Liver (tissue), 9 donors: Measurements from ENCODE around the gene BCAN. TPM values are rescaled to one million over a fixed set of nuclear protein-coding genes. Genes with fewer than 3 reads are reported as not detected.
A peak's percentile ranks its signal among the peaks of the same experiment; 100 is the strongest.

Experiments
- DNase-seq: peaks from one replicate; pipeline ENCODE4 v3.0.0-alpha.2; 2017; ENCODE audit warnings: low spot score
- H3K27ac ChIP-seq, 2 donors: one replicate each; pipeline ENCODE4 v1.7.0; 2013; ENCODE audit warnings: inconsistent platforms in 2 of 2, low read length in 2 of 2, control low read depth in 1 of 2, low read depth in 1 of 2, mild to moderate bottlenecking in 1 of 2
- H3K27me3 ChIP-seq, 4 donors: one replicate each; pipeline versions ENCODE4 v1.6.1 to v1.7.0; 2013; ENCODE audit warnings: low read length in 3 of 4, inconsistent platforms in 1 of 4, mild to moderate bottlenecking in 1 of 4, moderate library complexity in 1 of 4; ENCODE audit not compliant: control insufficient read depth in 4 of 4, insufficient read depth in 4 of 4
- H3K36me3 ChIP-seq, 4 donors: one replicate each; pipeline versions ENCODE4 v1.6.1 to v1.7.0; 2013; ENCODE audit warnings: low read length in 3 of 4, mild to moderate bottlenecking in 3 of 4, low read depth in 1 of 4, moderate library complexity in 1 of 4; ENCODE audit not compliant: control insufficient read depth in 4 of 4, insufficient read depth in 3 of 4
- H3K4me1 ChIP-seq, 4 donors: one replicate each; pipeline versions ENCODE4 v1.6.1 to v1.7.0; 2013; ENCODE audit warnings: low read length in 3 of 4, mild to moderate bottlenecking in 3 of 4, moderate library complexity in 1 of 4; ENCODE audit not compliant: control insufficient read depth in 4 of 4, insufficient read depth in 4 of 4
- H3K4me3 ChIP-seq, 3 donors: one replicate each; pipeline versions ENCODE4 v1.6.1 to v1.7.0; 2013; ENCODE audit warnings: low read length in 3 of 3, control low read depth in 1 of 3, low read depth in 1 of 3, mild to moderate bottlenecking in 1 of 3
- H3K9ac ChIP-seq, 2 donors: one replicate each; pipeline ENCODE4 v1.7.0; 2013; ENCODE audit warnings: low read length in 2 of 2, mild to moderate bottlenecking in 2 of 2, moderate library complexity in 2 of 2, control low read depth in 1 of 2, low read depth in 1 of 2
- H3K9me3 ChIP-seq, 4 donors: one replicate each; pipeline versions ENCODE4 v1.6.1 to v1.7.0; 2013; ENCODE audit warnings: low read length in 3 of 4; ENCODE audit not compliant: control insufficient read depth in 4 of 4
- ATF3 ChIP-seq: IDR thresholded peaks from 2 replicates; pipeline ENCODE4 v1.6.1; 2016; ENCODE audit warnings: antibody characterized with exemption
- CTCF ChIP-seq: fragments of 150-350 bp; IDR thresholded peaks from 2 replicates; pipeline ENCODE4 v1.5.1; 2017; ENCODE audit warnings: improper control_type of control experiment, low read depth, low read length; ENCODE audit not compliant: missing input control
- FOXA2 ChIP-seq: IDR thresholded peaks from 2 replicates; pipeline ENCODE4 v1.6.1; 2016; ENCODE audit warnings: antibody characterized with exemption
- GABPA ChIP-seq, 2 donors: IDR thresholded peaks in 1 of 2; conservative IDR thresholded peaks in 1 of 2; 2 replicates each; pipeline ENCODE4 v1.6.1; 2016; ENCODE audit warnings: antibody characterized with exemption in 2 of 2, mild to moderate bottlenecking in 1 of 2, moderate library complexity in 1 of 2
- HNF4A ChIP-seq, 2 donors: conservative IDR thresholded peaks; 2 replicates each; pipeline ENCODE4 v1.6.1; 2016; ENCODE audit warnings: antibody characterized with exemption in 2 of 2, mild to moderate bottlenecking in 2 of 2
- HNF4G ChIP-seq: IDR thresholded peaks from 2 replicates; pipeline ENCODE4 v1.6.1; 2016; ENCODE audit warnings: antibody characterized with exemption
- MAX ChIP-seq: IDR thresholded peaks from 2 replicates; pipeline ENCODE4 v1.6.1; 2016; ENCODE audit warnings: antibody characterized with exemption
- RAD21 ChIP-seq, 2 donors: IDR thresholded peaks; 2 replicates each; pipeline ENCODE4 v1.6.1; 2016; ENCODE audit warnings: antibody characterized with exemption in 2 of 2, mild to moderate bottlenecking in 2 of 2
- REST ChIP-seq: IDR thresholded peaks from 2 replicates; pipeline ENCODE4 v1.6.1; 2016; ENCODE audit warnings: antibody characterized with exemption, mild to moderate bottlenecking
- RXRA ChIP-seq, 2 donors: IDR thresholded peaks; 2 replicates each; pipeline ENCODE4 v1.6.1; 2017 to 2018; ENCODE audit warnings: antibody characterized with exemption in 2 of 2, mild to moderate bottlenecking in 1 of 2
- TAF1 ChIP-seq: conservative IDR thresholded peaks from 2 replicates; pipeline ENCODE4 v1.6.1; 2016; ENCODE audit warnings: antibody characterized with exemption, mild to moderate bottlenecking
- YY1 ChIP-seq: IDR thresholded peaks from 2 replicates; pipeline ENCODE4 v1.6.1; 2016; ENCODE audit warnings: antibody characterized with exemption, mild to moderate bottlenecking
- ZBTB33 ChIP-seq: IDR thresholded peaks from 2 replicates; pipeline ENCODE4 v1.6.1; 2016; ENCODE audit warnings: antibody characterized with exemption
- WGBS: extraction: QIAGEN DNeasy Blood & Tissue Kit; methylation state at CpG from one replicate; pipeline ENCODE4 v1.1.7; 2013; 5-methylcytosine and 5-hydroxymethylcytosine counted together
- polyA plus RNA-seq, 2 donors: library from polyadenylated mRNA; stranded (reverse) in 1 of 2; unstranded in 1 of 2; fragments of 200-250 nt in 1 of 2; fragments of >200 nt in 1 of 2; fragmentation: Nextera tagmentation in 1 of 2; extraction: Ambion mirVana in 1 of 2; gene quantifications; one replicate each; pipeline versions ENCODE4 v1.2.1 to v1.2.3, GENCODE V29; 2013 to 2015
- total RNA-seq, 2 donors: library from RNA; depleted of rRNA; stranded (reverse); fragments of >200 nt; gene quantifications; one replicate each; pipeline ENCODE4 v1.2.3, GENCODE V29; 2014
- donor health status: healthy.
- donor health status: healthy.
- donor health status: healthy.
- donor health status: healthy.
- donor health status: healthy.

The BCAN gene
- total and polyA plus RNA-seq, 4 donors: 0.02 TPM; not detected in 3

- Histone ChIP-seq H3K27ac (no peak within 1 kb of the TSS), H3K36me3 (no peaks in the 10 kb centered on the region), H3K9me3 (no peaks in the 10 kb centered on the region), H3K9ac (no peak within 1 kb of the TSS), H3K4me1 (peaks cover 11 to 19% (median 13%) of the 10 kb centered on the region in 4 donors), H3K4me3 (peak within 1 kb of the TSS in 1 of 3 donors; percentile 15), H3K27me3 (peaks cover 0 to 10% (median 7%) of the 10 kb centered on the region in 4 donors)
- no peak for DNase-seq
- TF ChIP-seq REST (no peak), YY1 (no peak), ATF3 (no peak), FOXA2 (no peak), HNF4A (conservative IDR thresholded peaks at IDR 0.05) (no peak), RAD21 (IDR thresholded peaks at IDR 0.05) (no peak), GABPA (IDR thresholded peaks at IDR 0.05 in 1 of 2, conservative IDR thresholded peaks at IDR 0.05 in 1 of 2) (no peak), HNF4G (no peak), CTCF (no peak), ZBTB33 (no peak), MAX (no peak), TAF1 (no peak), RXRA (IDR thresholded peaks at IDR 0.05) (no peak)
- WGBS: 4% methylated on average over 42 of the region's 42 CpGs
These were observed 63.5 kb downstream of the BCAN start, which contains the start of gene CRABP2 for GRCh38 chr1:156705321-156705917. TSS of gene CRABP2 (minus strand) at chr1:156705583. CDS start at chr1:156705446, 137 bp downstream.
